Neuronal stem cell (in vitro differentiated cells): ENCODE measurements around the gene COL6A3.

Experiments
- DNase-seq: peaks from one replicate; pipeline ENCODE4 v3.0.0-alpha.2; 2013; ENCODE audit warnings: low spot score
- H2AFZ ChIP-seq: one replicate; pipeline ENCODE4 v1.6.1; 2013; ENCODE audit warnings: mild to moderate bottlenecking, low read length, inconsistent platforms
- H2AK5ac ChIP-seq: 2 replicates; pipeline ENCODE4 v1.6.1; 2013; ENCODE audit warnings: low read depth, mild to moderate bottlenecking, inconsistent platforms, low read length, moderate library complexity, mixed read lengths
- H2BK120ac ChIP-seq: 2 replicates; pipeline ENCODE4 v1.6.1; 2013; ENCODE audit warnings: low read depth, mild to moderate bottlenecking, inconsistent platforms, low read length, moderate library complexity, mixed read lengths
- H2BK12ac ChIP-seq: one replicate; pipeline ENCODE4 v1.6.1; 2013; ENCODE audit warnings: low read length, inconsistent platforms
- H2BK15ac ChIP-seq: 2 replicates; pipeline ENCODE4 v1.6.1; 2013; ENCODE audit warnings: mild to moderate bottlenecking, low read length, inconsistent platforms, mixed read lengths
- H2BK5ac ChIP-seq: one replicate; pipeline ENCODE4 v1.6.1; 2013; ENCODE audit warnings: inconsistent platforms, mild to moderate bottlenecking, low read length, moderate library complexity
- H3K14ac ChIP-seq: one replicate; pipeline ENCODE4 v1.6.1; 2013; ENCODE audit warnings: low read length, inconsistent platforms
- H3K18ac ChIP-seq: 2 replicates; pipeline ENCODE4 v1.6.1; 2013; ENCODE audit warnings: low read length, inconsistent platforms
- H3K23ac ChIP-seq: 2 replicates; pipeline ENCODE4 v1.6.1; 2013; ENCODE audit warnings: low read depth, mild to moderate bottlenecking, mixed read lengths, low read length, inconsistent platforms; ENCODE audit not compliant: poor library complexity
- H3K27ac ChIP-seq: replicated peaks from 3 replicates; pipeline ENCODE4 v1.5.1; 2013; ENCODE audit warnings: low read length, inconsistent platforms
- H3K27me3 ChIP-seq, 3 experiments: 2 replicates each; pipeline ENCODE4 v1.6.1; 2013; ENCODE audit warnings: low read length in 3 of 3, mild to moderate bottlenecking in 2 of 3, inconsistent platforms in 1 of 3, low read depth in 1 of 3, mixed read lengths in 1 of 3, moderate library complexity in 1 of 3; ENCODE audit not compliant: control insufficient read depth in 3 of 3, insufficient read depth in 3 of 3
- H3K36me3 ChIP-seq, 2 donors: replicated peaks in 1 of 2; 2 replicates each; pipeline ENCODE4 v1.6.1; 2013; ENCODE audit warnings: low read length in 2 of 2; ENCODE audit not compliant: control insufficient read depth in 2 of 2, insufficient read depth in 2 of 2
- H3K4ac ChIP-seq: 2 replicates; pipeline ENCODE4 v1.6.1; 2013; ENCODE audit warnings: inconsistent platforms, mild to moderate bottlenecking, low read length, moderate library complexity
- H3K4me1 ChIP-seq, 2 donors: 1 replicate in 1 of 2; 2 replicates in 1 of 2; pipeline ENCODE4 v1.6.1; 2013; ENCODE audit warnings: low read length in 2 of 2, low read depth in 1 of 2; ENCODE audit not compliant: control insufficient read depth in 2 of 2, insufficient read depth in 1 of 2
- H3K4me2 ChIP-seq: one replicate; pipeline ENCODE4 v1.6.1; 2013; ENCODE audit warnings: mild to moderate bottlenecking, low read length, inconsistent platforms; ENCODE audit not compliant: insufficient read depth, poor library complexity, severe bottlenecking
- H3K4me3 ChIP-seq, 2 donors: 2 replicates each; pipeline ENCODE4 v1.5.1; 2013; ENCODE audit warnings: low read length in 2 of 2, mild to moderate bottlenecking in 2 of 2, inconsistent platforms in 1 of 2, moderate library complexity in 1 of 2
- H3K79me1 ChIP-seq: one replicate; pipeline ENCODE4 v1.6.1; 2013; ENCODE audit warnings: low read depth, mild to moderate bottlenecking, inconsistent platforms, low read length, moderate library complexity
- H3K9ac ChIP-seq: one replicate; pipeline ENCODE4 v1.6.1; 2013; ENCODE audit warnings: mild to moderate bottlenecking, low read depth, low read length, inconsistent platforms; ENCODE audit not compliant: poor library complexity
- H3K9me3 ChIP-seq, 2 donors: replicated peaks in 1 of 2; 2 replicates each; pipeline versions ENCODE3 to v1.6.1; 2013; ENCODE audit warnings: low read length in 2 of 2, mild to moderate bottlenecking in 2 of 2, inconsistent platforms in 1 of 2, low read depth in 1 of 2, mixed read lengths in 1 of 2, moderate library complexity in 1 of 2; ENCODE audit not compliant: control insufficient read depth in 2 of 2, insufficient read depth in 1 of 2
- H4K8ac ChIP-seq: one replicate; pipeline ENCODE4 v1.6.1; 2013; ENCODE audit warnings: low read depth, mild to moderate bottlenecking, inconsistent platforms, low read length, moderate library complexity
- H4K91ac ChIP-seq: one replicate; pipeline ENCODE4 v1.6.1; 2013; ENCODE audit warnings: low read length, low read depth, mild to moderate bottlenecking, inconsistent platforms; ENCODE audit not compliant: poor library complexity
- WGBS, 2 donors: extraction: QIAGEN DNeasy Blood & Tissue Kit; methylation state at CpG; one replicate each; pipeline ENCODE4 v1.1.7; 2013; ENCODE audit warnings: missing lambda C conversion rate in 2 of 2, mixed read lengths in 1 of 2; ENCODE audit not compliant: insufficient read length in 2 of 2, insufficient replicate concordance in 1 of 2; ENCODE audit errors: extremely low coverage in 2 of 2; 5-methylcytosine and 5-hydroxymethylcytosine counted together

The COL6A3 gene

DNA sequence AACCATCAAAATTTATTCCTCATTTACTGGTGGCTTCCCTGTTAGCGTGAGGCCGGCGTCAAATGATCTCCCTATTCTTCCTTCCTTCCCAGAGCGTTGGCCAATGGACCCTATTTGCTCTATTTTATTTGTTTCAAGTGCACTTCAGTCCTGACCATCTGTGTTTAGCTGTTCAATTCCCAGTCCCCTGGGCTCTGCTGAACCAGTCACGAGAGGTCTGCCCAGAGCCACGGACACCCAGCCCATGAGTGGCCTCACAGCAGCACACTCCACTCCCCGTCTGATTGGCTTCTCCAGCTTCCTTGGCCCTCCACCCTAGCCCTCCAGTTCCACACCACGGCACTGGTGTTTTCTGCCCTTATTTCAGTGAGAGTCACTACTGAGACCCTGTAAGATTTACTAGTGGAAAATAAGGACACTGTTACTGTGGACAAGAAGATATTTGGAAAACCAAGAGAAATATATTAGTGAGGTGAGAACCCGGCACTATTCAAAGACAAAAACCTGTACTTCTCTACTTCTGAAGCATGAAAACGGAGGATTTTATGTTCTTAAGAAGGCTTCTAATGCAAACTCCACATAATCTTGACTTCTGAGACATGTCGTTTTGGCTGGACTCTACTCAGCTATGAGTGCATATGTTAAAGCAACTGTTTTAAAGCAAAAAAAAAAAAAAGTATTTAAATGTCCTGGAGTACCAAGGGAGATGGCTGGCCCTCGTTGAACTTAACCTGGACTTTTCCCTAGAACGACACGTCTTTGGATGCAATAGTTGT, 86.6 kb downstream of the COL6A3 start:
- H4K91ac ChIP-seq = no peak overlapping the region
- H3K9me3 ChIP-seq = no peaks in the 10 kb centered on the region
- no peak overlapping the region for H3K14ac ChIP-seq
- no peak overlapping the region for H3K4me2 ChIP-seq
- no CpG with 5 or more reads among the region's 14 CpGs for WGBS, 2 donors
- no peak overlapping the region for H2BK5ac ChIP-seq
- no peaks in the 10 kb centered on the region for H3K27me3 ChIP-seq
- H2AFZ ChIP-seq = no peak overlapping the region
- no peaks in the 10 kb centered on the region for H3K36me3 ChIP-seq
- no peak overlapping the region for H3K23ac ChIP-seq
- no peak overlapping the region for H2BK15ac ChIP-seq
- no peak overlapping the region for H3K18ac ChIP-seq
- no peaks in the 10 kb centered on the region for H3K79me1 ChIP-seq
- no peak overlapping the region for H2AK5ac ChIP-seq
- H3K4me1 ChIP-seq = peaks cover 0 to 1% of the 10 kb centered on the region in 2 donors
- no peak overlapping the region for H4K8ac ChIP-seq
- H3K4me3 ChIP-seq = no peak overlapping the region
- no peak overlapping the region for H2BK120ac ChIP-seq
- H3K4ac ChIP-seq = no peak overlapping the region
- DNase-seq = no peak
- no peak overlapping the region for H3K9ac ChIP-seq
- no peak overlapping the region for H2BK12ac ChIP-seq
- no peak overlapping the region for H3K27ac ChIP-seq

GRCh38 chr2:237326266-237327171, 87.4 kb downstream of the COL6A3 start:
- H2BK5ac ChIP-seq = no peak overlapping the region
- H3K27me3 ChIP-seq = no peaks in the 10 kb centered on the region
- peaks cover 0 to 1% of the 10 kb centered on the region in 2 donors for H3K4me1 ChIP-seq
- H2BK120ac ChIP-seq = no peak overlapping the region
- no peaks in the 10 kb centered on the region for H3K9me3 ChIP-seq
- H2AFZ ChIP-seq = no peak overlapping the region
- no peak overlapping the region for H3K9ac ChIP-seq
- H3K18ac ChIP-seq = no peak overlapping the region
- no peak overlapping the region for H2BK15ac ChIP-seq
- no peak overlapping the region for H3K14ac ChIP-seq
- H2AK5ac ChIP-seq = no peak overlapping the region
- no peak overlapping the region for H3K27ac ChIP-seq
- no peak for DNase-seq
- WGBS, 2 donors = no CpG with 5 or more reads among the region's 12 CpGs
- no peak overlapping the region for H4K91ac ChIP-seq
- H2BK12ac ChIP-seq = no peak overlapping the region
- H3K79me1 ChIP-seq = no peaks in the 10 kb centered on the region
- no peak overlapping the region for H3K4me2 ChIP-seq
- H3K4me3 ChIP-seq = no peak overlapping the region
- no peak overlapping the region for H3K4ac ChIP-seq
- no peak overlapping the region for H3K23ac ChIP-seq
- H3K36me3 ChIP-seq = no peaks in the 10 kb centered on the region
- H4K8ac ChIP-seq = no peak overlapping the region

DNA sequence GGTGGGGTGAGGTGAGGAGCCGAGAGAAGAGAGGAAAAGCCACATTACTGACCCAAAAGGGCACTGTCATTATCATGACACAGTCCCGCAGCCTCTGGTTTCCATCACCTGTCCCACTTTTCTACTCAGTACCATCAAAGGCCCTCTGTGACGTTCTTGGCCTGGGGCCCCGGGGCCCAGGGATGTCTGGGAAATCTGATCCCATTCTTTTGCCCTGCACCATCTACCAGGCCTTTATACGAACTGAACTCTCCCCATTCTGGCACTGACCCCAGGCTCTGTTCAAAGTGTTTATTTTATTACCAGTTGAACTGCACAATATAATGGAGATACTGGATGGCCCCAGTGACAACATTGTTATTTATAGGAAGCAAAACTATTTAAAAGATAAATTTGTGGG, 89.1 kb downstream of the COL6A3 start:
- Histone ChIP-seq H3K27ac (no peak overlapping the region), H4K91ac (no peak overlapping the region), H3K36me3 (no peaks in the 10 kb centered on the region), H3K18ac (no peak overlapping the region), H3K14ac (no peak overlapping the region), H2AFZ (no peak overlapping the region), H2AK5ac (no peak overlapping the region), H3K4me2 (no peak overlapping the region), H4K8ac (no peak overlapping the region), H2BK120ac (no peak overlapping the region), H3K4me1 (no peaks in the 10 kb centered on the region), H3K4ac (no peak overlapping the region), H3K4me3 (no peak overlapping the region), H3K9me3 (no peaks in the 10 kb centered on the region), H3K27me3 (no peaks in the 10 kb centered on the region), H2BK15ac (no peak overlapping the region), H3K9ac (no peak overlapping the region), H2BK5ac (no peak overlapping the region), H3K23ac (no peak overlapping the region), H2BK12ac (no peak overlapping the region), H3K79me1 (no peaks in the 10 kb centered on the region)
- no peak for DNase-seq
- WGBS, 2 donors = no CpG with 5 or more reads among the region's 5 CpGs

DNA sequence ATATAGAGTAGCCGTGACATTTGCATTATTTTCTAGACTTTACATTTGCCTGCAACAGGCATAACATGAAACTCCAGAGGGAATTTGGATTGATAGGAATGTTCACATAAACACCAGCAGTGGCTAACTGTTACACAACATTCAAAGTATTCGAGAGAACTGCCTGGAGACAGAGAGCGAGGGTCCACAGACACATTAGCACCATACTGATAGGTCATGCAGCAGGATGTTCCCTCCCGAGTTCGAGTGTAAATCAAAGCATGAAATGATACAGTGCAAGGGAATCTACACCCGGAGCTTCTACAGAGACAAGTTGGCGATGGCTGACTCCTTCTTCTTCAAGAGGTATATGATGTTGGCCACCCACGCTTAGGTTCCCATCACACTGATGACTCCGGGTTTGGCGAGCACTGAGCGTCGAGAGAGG, 89.5 kb downstream of the COL6A3 start:
- H4K91ac ChIP-seq = no peak overlapping the region
- no peaks in the 10 kb centered on the region for H3K79me1 ChIP-seq
- H3K27me3 ChIP-seq = no peaks in the 10 kb centered on the region
- DNase-seq = no peak
- no peak overlapping the region for H3K4ac ChIP-seq
- H3K14ac ChIP-seq = no peak overlapping the region
- H3K4me1 ChIP-seq = no peaks in the 10 kb centered on the region
- no peaks in the 10 kb centered on the region for H3K36me3 ChIP-seq
- no peak overlapping the region for H3K9ac ChIP-seq
- H3K9me3 ChIP-seq = no peaks in the 10 kb centered on the region
- H3K4me3 ChIP-seq = no peak overlapping the region
- H3K18ac ChIP-seq = no peak overlapping the region
- no peak overlapping the region for H3K23ac ChIP-seq
- no peak overlapping the region for H2BK12ac ChIP-seq
- H3K4me2 ChIP-seq = no peak overlapping the region
- H4K8ac ChIP-seq = no peak overlapping the region
- no peak overlapping the region for H2BK120ac ChIP-seq
- H2AFZ ChIP-seq = no peak overlapping the region
- no CpG with 5 or more reads among the region's 12 CpGs for whole genome bisulfite sequencing, 2 donors
- no peak overlapping the region for H3K27ac ChIP-seq
- no peak overlapping the region for H2AK5ac ChIP-seq
- no peak overlapping the region for H2BK15ac ChIP-seq
- H2BK5ac ChIP-seq = no peak overlapping the region
